ENCODE results near the gene YPEL2.
"Not testable (repeated sequence)": the region's sequence is repeated elsewhere in the genome, so short reads cannot be mapped to it uniquely, and the experiment has no call there.

YPEL2 gene

DNA sequence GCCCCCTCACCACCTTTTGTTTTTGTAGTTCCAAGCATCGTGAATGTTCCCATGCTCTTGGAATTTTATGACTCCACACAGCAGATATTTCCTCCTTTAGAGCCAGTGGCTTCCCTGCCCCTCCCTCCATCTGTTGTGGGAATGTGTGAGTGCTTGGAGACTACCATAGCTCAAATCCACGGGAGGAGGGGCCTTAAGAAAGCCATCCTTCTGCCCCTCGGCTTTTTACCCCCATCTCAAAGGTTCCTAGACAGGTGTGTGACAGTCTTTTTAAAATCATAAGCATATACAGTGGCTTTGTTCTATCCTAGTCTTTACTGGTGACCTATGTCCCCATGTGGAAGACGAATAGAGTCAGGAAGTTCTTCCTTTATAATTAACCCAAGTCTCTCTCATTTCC is 47.2 kb downstream of the YPEL2 start:
- no peak for DNase-seq

DNA sequence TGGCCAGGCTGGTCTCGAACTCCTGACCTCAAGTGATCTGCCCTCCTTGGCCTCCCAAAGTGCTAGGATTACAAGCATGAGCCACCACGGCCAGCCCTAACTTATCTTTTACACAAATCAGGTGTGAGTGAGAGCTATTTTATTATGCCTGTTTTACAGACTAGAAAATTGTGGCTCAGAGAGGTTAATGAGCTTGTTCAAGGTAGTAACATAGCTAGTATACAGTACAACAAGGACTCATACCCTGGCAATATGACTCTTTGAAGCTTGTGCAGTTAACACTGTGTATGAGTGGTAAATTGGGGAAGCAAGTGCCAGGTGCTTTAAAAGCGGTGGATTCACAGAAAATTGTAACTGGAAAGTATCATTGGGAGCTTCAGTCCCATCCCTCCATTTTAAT is 49.0 kb downstream of the YPEL2 start:
- DNase-seq: no peak

DNA sequence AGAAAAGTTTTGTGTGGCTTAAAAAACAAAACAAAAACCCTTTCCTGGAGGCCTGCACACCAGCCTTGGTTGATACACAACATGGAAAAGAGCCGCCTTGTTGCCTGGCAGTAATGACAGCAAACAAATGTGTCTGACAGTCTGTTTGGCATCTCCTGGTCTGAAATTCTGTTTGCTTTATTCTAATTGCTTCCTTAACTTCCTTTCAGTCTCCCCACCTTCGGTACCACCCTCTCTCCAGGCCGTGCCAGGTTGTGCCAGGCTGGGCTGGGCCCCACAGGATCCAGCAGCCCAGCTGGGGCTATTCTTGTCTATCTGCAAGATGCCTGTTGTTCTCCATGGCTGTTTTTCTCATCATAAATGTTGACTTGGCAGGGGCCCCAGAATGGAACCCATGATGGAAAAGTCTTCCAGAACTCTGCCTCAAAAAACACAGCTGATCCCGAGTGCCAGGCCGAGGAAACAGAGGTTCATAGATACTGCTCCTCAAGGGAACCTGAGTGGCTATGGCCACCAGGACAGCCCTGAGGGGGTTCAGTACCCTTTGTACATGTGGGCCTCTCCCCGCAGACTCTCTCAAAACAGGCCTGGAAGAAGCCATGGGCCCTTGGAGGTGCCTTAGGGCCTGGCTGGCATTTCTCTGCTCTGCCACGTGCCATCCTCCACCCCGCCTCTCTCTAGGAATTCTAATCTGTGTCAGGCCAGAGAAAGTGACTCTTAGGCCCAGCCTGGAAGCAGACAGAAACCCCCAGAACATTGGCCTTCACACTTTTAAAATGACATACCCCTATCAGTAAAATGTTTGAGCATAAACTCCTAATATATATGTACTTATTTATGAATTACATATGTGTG is 50.5 kb downstream of the YPEL2 start:
- no peak for DNase-seq

DNA sequence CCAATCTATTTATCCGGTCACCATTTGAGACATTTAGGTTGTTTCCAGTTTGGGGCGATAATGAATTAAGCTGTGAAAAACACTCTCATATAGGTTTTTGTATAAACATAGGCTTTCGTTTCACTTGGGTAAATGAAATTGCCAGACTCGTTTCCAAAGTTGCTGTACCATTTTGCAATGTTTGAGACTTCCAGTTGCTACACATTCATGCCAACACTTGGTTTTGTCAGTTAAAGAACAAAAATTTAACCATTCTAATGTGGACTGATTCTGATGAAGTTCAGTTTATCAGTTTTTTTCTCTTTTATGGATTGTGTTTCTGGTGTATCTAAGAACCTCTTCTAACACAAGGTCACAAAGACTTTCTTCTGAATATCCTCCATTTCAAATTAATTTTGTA is 52.4 kb downstream of the YPEL2 start:
- no peak for DNase-seq

DNA sequence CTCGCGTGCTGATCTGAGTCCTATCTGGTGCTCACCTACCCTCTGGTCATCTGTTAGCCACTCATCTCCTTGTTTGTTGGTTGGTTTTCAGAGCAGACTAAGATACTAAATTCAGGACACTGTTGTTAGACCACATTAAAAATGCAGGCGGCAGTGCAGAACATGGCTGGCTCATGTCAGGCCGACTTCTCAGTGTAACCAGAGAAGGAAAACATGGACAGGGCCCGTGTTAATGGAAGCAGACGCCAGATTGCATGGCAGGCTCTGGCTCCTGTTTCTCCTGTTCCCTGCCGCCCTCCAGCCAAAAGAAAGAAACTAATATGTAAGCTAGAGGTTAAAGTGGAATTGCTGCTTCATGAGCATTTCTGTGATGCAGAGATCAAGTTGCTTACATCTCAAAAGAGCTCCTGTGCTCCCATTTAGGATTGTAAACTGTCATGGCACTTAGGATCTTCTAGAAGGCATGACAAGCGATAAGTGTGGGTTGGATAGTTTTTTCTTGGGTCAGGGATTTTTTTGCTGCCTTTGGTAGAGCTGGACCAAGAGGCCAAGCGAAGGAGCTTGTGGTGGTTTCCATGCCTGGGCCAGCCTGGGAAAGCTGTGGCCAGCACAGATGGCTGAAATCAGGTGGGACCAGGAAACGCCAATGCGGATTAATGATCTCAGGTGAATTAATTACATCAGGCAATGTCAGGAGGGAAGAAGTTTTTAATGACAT is 56.1 kb downstream of the YPEL2 start:
- DNase-seq: peak; percentile 17 to 54

DNA sequence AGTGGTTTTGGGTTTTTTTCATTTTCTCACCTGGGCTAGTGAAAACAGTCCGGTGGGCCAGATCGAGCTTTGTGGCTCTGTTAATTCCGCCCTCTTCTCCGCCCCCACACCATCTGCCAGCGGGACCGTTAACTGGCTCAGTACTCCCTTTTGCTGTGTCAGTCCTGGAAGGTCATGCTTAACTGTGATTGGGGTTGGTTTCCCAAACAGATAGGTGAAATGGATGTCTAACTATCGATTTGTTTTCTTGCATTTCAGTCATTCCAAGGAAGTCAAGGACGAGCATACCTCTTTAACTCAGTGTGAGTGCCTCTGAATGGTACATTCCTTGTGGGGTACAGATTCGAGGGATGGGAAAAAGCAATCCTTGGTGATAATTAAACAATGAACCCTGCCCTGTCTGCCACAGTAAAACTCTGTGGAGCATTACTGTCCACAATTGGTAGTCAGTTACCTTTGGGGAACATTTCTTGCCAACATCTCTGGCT is 56.7 kb downstream of the YPEL2 start:
- DNase-seq: no peak

DNA sequence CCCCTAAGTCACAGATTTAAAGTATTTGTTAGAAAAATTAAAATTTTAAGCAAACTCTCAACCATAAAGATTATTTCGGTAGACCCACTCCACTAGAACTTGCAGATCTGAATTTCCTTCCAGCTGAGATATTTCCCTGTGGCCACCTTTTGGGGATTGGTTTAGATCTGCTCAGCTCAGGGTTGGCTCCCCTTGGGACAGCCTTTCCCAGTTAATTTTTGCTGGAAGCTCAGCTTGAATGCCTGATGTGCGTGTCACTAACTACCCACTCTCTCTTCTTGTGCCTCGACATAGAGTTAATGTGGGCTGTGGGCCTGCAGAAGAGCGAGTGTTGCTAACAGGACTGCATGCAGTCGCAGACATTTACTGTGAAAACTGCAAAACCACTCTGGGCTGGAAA is 57.6 kb downstream of the YPEL2 start:
- DNase-seq: no peak

DNA sequence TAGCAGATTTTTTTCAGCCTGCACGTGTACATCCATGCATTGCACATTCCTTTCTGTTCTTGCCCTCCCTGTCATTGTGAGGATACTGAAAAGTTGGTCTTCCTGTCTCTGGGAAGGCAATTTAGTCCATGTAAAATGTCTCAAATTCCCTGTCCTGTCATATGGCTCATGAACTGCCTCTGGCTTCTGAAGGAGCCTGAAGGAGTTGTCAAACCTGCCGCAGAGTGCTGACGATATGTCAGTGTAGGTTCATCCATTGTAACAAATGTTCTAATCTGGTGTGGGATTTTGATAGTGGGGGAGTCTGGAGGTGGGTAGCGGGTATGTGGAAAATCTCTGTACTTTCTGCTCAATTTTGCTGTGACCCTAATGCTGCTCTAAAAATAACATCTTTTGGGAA is 59.6 kb downstream of the YPEL2 start:
- no peak for DNase-seq

DNA sequence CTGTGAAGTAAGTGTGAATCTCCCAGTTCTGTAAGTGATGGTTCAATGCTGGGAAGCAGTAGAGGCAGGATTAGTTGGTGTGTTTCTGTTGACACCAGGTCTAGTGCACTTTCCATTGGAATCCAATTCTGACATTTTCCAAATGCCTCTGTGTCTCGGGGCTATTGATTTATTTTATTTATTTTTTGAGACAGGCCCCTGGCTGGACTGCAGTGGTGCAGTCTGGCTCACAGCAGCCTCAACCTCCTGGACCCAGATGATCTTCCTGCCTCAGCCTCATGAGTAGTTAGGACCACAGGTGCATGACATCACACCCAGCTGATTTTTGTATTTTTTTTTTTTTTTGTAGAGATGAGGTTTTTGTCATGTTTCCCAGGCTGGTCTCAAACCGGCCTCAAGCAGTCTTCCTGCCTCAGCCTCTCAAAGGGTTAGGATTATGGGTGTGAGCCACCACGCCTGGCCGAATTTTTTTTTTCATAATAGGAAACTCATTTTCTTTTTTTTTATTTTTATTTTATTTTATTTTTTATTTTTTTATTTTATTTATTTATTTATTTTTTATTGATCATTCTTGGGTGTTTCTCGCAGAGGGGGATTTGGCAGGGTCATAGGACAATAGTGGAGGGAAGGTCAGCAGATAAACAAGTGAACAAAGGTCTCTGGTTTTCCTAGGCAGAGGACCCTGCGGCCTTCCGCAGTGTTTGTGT is 61.7 kb downstream of the YPEL2 start:
- DNase-seq: no peak

DNA sequence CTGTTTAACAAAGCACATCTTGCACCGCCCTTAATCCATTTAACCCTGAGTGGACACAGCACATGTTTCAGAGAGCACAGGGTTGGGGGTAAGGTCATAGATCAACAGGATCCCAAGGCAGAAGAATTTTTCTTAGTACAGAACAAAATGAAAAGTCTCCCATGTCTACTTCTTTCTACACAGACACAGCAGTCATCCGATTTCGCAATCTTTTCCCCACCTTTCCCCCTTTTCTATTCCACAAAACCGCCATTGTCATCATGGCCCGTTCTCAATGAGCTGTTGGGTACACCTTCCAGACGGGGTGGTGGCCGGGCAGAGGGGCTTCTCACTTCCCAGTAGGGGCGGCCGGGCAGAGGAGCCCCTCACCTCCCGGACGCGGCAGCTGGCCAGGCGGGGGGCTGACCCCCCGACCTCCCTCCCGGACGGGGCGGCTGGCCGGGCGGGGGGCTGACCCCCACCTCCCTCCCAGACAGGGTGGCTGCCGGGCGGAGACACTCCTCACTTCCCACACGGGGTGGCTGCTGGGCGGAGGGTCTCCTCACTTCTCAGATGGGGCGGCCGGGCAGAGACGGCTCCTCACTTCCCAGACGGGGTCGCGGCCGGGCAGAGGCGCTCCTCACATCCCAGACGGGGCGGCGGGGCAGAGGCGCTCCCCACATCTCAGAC is 62.4 kb downstream of the YPEL2 start:
- DNase-seq: not testable (repeated sequence)

DNA sequence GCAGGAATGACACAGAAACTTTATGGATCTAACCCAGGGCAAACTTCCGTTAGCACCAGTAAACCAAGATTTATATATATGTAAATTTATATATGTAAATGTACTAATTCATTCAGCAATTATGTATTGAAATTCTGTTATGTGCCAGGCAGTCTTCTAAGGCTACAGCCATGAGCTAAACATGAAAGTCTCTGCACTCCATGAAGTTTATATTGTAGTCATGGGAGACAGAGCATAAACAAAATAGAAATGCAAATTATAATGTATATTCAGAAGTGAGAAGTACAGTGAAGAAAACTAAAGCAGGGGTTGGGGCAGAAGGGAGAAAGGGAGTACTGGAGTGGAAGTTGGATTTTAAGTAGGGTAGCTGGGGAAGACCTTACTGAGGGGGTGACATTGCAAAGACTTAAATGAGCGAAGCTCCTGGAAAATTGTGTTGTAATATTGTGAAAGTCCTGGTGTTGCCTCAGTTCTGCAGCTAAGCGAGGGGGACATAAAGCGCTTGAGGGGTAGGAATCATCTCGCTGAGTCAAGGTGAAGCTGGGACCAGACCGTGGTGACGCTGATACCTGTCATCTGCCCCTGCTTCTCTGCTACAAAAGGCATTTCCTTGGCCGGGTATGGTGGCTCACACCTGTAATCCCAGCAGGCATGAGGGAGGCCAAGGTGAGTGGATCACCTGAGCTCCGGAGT is 64.8 kb downstream of the YPEL2 start:
- DNase-seq: no peak

DNA sequence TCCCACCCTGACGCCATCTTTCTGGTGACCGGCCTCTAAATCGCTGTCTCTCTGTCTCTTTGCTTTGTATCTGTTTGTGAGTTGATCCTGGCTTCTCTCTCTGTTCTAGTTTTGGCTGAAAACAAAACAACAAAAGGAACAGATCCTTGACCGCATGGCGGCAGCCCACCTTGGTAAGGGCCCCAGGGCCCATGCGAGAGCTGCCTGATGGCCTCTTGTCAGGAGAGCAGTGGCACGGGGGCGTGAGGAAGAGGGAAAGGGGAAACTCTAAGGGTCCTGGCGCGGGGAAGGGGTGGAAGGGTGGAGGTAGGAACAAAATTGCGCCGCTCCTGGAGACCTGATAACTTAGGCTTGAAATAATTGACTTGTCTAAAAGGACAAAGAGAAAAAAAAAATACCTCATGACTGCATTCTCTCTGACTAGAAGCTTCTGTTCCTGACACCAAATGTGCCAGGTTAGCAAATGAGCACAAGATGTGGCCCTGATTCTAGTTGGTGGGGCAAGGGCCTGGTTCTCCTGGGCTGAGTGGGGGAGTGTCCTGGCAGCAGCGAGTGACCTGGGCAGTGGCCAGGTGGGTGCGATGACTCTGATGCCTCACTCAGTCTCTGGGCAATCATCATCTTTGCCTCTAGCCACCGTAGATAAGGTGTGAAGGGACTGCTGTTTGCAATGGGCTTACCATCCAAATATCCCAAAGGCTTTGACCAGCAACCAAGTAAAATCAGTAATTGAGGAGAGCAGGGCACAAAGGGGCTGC is 66.0 kb downstream of the YPEL2 start:
- DNase-seq: no peak

DNA sequence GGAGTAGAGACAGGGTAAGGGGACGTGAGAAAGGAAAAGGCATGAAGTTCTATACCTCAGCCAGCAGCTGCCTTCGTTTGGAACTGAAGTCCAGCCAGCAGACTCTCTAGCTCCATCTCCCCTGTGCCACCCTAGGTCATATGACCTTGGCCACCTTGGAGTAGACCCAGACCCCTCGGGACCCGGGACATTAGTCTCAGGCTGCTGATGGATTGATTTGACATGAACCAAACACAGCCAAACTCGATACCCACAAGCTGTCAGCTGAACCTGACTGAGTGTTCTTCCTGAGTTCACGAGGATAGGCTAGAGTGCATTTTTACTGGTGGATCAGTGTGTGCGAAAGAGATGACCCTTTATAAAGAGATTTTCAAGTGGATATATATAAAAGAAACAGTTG is 68.5 kb downstream of the YPEL2 start:
- DNase-seq: no peak

DNA sequence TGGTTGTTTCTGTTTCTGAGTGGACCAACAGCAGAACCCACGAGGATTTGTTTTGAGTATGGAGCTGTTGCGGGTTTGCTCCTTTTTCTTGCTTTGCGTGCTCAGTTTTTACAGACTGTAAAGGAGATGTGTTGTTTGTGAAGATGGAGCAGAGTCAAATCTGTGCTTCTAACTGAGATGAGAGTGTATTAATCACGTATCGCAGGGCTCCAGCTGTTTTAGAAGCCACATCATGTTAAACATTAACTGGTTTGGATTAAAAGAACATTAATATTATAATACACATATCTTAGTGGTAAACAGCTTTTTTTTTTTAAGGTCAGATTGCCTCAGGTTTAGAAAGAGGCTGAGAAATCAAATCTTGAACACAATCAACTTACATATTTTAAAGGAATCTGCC is 69.4 kb downstream of the YPEL2 start:
- no peak for DNase-seq

DNA sequence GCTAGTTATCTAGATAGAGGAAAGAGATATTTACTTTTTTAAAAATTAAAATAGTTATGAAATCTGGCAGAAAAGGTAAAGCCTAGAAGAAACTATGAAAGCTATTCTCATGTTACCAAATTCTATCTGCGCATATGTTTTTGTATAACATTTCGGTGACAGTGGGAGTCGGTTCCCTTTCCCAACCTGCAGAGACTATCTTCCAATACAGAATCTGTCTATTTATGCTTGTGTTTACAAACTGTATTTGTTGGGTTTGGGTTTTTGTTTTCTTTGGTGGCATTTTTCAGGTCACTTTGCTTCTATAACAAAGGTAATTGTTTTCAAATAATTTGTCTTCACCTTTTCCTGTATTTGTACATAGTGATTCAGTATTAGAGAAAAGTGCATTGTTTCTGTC is 69.8 kb downstream of the YPEL2 start:
- DNase-seq: no peak

DNA sequence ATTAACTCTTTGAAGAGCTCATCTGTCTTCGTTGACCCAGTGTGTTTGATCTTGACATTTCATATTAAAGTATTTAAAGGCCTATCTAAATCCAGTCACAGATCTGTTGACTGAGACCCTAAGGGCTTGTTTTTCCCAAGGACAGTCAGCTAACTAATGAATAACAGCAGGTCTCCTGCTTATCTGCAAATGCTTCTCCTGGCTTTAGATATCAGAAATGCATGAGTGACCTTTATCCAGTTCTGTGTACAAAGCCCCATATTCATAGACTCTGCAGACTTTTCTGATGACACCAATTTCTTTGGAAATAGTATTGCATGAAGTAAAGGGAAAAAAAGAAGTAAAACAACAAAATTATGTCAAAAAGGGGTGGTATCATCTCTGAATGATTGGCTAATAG is 70.3 kb downstream of the YPEL2 start:
- DNase-seq: no peak

DNA sequence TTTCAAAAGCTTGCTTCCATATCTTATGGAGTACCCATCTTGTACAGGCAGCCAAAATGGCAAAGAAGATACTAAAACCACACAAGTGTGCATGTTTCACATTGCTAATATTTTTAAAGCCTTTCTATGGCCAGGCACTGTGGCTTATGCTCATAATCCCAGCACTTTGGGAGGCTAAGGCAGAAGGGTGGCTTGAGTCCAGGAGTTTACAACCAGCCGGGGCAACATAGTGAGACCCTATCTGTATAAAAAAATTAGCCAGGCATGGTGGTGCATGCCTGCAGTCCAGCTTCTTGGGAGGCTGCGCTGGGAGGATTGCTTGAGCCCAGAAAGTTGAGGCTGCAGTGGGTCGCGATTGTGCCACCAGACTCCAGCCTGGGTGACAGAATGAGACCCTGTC is 71.3 kb downstream of the YPEL2 start:
- DNase-seq: no peak

DNA sequence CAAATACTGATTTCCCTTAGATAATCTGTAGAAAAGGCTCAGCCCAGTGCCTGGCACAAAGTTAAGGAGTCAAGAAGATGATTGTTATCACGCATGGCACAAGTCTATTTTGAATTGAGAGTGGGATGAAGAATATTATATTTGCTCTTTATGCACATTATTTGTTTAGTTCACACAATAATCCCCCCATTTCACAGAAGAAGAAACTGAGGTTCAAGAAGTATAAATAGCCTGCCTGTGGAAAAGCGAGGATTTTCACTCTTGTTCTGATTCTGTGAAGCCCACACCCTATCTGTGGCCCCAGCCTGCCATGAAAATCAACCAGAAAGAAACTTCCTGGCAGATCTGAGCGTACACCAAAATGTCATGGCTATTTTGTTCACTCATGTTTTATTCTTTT is 73.0 kb downstream of the YPEL2 start:
- DNase-seq: no peak

DNA sequence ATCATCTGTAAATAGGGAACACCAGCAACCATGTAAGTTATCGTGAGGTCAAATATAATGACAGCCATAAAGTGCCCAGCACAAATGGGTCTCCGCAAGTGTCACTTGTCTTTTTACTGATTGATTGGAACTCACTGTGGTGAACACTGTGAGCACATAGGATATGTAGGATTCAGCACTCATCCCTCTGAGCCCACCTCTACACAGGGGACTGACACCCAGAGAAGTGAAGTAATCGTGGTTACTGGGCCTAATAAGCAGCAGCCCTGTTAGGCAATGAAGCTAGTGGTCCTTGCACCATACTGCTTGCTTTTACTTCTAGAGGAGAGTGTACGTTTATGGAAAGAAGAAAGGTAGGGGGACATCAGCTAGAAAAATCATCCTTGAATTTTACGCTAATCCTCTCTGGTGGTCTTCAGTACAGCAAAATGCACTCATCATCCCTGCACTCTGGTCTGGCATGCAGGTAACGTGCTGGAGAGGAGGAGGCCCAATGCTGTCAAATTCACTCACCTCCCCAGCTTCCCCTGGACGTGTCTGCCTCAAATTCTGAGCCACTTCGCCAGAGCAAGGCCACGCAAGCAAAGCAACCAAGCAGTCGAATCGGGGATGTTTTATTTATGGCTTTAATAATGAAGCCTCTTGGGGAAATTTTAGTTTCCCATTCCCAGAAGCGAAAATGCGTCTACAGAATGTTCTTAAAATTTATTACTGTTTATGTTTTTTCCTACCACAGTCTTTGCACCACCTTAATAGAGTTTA is 74.7 kb downstream of the YPEL2 start:
- DNase-seq: no peak

DNA sequence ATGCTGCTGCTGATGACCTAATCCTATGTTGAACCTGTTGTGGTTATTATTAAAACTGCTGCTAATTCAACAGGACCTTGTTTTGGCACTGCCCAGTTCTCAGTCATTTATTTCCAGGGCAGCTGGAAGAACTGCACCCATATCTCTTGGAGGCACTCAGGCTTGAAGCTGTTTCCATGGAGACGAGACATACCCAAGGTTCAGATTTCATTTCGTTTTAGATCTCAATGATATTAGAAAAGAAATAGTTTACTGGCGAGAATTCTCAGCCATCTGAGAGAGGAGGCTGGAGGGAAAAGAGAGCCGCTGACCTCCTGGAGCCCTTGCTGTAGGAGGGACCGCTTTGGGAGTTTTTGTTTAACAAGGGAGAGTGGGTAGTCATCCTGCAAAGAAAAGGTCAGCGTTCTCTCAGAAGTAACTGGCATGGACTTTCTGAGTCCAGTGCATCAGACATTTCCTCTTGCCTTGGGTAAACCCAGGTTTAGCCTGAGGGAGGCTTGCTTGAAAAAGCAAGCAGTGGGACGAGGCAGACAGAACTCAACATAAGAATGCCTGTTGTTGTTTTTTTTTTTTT is 75.4 kb downstream of the YPEL2 start:
- peak; percentile 43 to 77 for DNase-seq
